Lung (tissue), 12 donors: ENCODE results near the gene RMC1. TPM values are rescaled to one million over a fixed set of nuclear protein-coding genes. Genes with fewer than 3 reads are reported as not detected.
"Not testable (repeated sequence)": the region's sequence is repeated elsewhere in the genome, so short reads cannot be mapped to it uniquely, and the experiment has no call there.

Experiments
- ATAC-seq: fragments of 200-7000 bp; cut with Tn5 transposase; one replicate; pipeline ENCODE4 v1.9.1; 2020; ENCODE audit warnings: moderate number of reproducible peaks; ENCODE audit not compliant: insufficient read depth, low FRiP score
- DNase-seq, 3 donors: peaks; one replicate each; pipeline ENCODE4 v3.0.0-alpha.2; 2013 to 2017
- H3K27ac ChIP-seq, 2 donors: one replicate each; pipeline ENCODE4 v1.5.1; 2013; ENCODE audit warnings: mild to moderate bottlenecking in 2 of 2, moderate library complexity in 2 of 2, control low read depth in 1 of 2, inconsistent platforms in 1 of 2, low read depth in 1 of 2, low read length in 1 of 2
- H3K27me3 ChIP-seq, 3 donors: one replicate each; pipeline ENCODE4 v1.5.1; 2013; ENCODE audit warnings: low read length in 2 of 3; ENCODE audit not compliant: control insufficient read depth in 3 of 3, insufficient read depth in 3 of 3
- H3K36me3 ChIP-seq, 4 donors: one replicate each; pipeline ENCODE4 v1.5.1; 2013; ENCODE audit warnings: low read length in 4 of 4, mild to moderate bottlenecking in 1 of 4, moderate library complexity in 1 of 4; ENCODE audit not compliant: control insufficient read depth in 4 of 4, insufficient read depth in 4 of 4
- H3K4me1 ChIP-seq, 5 donors: one replicate each; pipeline ENCODE4 v1.5.1; 2013; ENCODE audit warnings: low read length in 5 of 5, mild to moderate bottlenecking in 2 of 5, moderate library complexity in 1 of 5; ENCODE audit not compliant: control insufficient read depth in 5 of 5, insufficient read depth in 5 of 5
- H3K4me3 ChIP-seq: one replicate; pipeline ENCODE4 v1.5.1; 2013; ENCODE audit warnings: mild to moderate bottlenecking, control low read depth, moderate library complexity
- H3K9ac ChIP-seq, 2 donors: one replicate each; pipeline ENCODE4 v1.5.1; 2013; ENCODE audit warnings: low read length in 2 of 2, control low read depth in 1 of 2; ENCODE audit not compliant: insufficient read depth in 1 of 2
- H3K9me3 ChIP-seq, 4 donors: one replicate each; pipeline ENCODE4 v1.5.1; 2013; ENCODE audit warnings: low read length in 3 of 4, mild to moderate bottlenecking in 1 of 4, moderate library complexity in 1 of 4; ENCODE audit not compliant: control insufficient read depth in 4 of 4, insufficient read depth in 3 of 4
- CTCF ChIP-seq: IDR thresholded peaks from 2 replicates; pipeline ENCODE4 v1.5.1; 2012; ENCODE audit warnings: mild to moderate bottlenecking; ENCODE audit errors: control extremely low read depth, extremely low read depth
- WGBS, 2 donors: extraction: QIAGEN DNeasy Blood & Tissue Kit; methylation state at CpG; one replicate each; pipeline ENCODE4 v1.1.7; 2013; 5-methylcytosine and 5-hydroxymethylcytosine counted together
- polyA plus RNA-seq, 2 donors: library from polyadenylated mRNA; stranded (reverse); fragments of 200-250 nt; gene quantifications; one replicate each; pipeline ENCODE4 v1.2.1, GENCODE V29; 2013
- total RNA-seq, 2 donors: library from RNA; depleted of rRNA in 1 of 2; stranded (reverse); fragments of >200 nt in 1 of 2; gene quantifications; one replicate each; pipeline ENCODE4 v1.2.1, GENCODE V29; 2014 to 2021
- donor health status: control.
- donor health status: control.
- donor health status: Bipolar disorder and iron deficiency.
- donor health status: healthy.
- donor health status: DM: yes; HTN: yes; CAD: no.

Gene RMC1
- total and polyA plus RNA-seq, 4 donors: 28.2 to 71.3 (median 32.2) TPM

- Histone ChIP-seq H3K36me3 (peaks cover 0 to 21% (median 10%) of the 10 kb centered on the region in 4 donors), H3K4me1 (peaks cover 0 to 20% (median 6%) of the 10 kb centered on the region in 5 donors), H3K9ac (no peak overlapping the region), H3K27ac (peak overlapping the region in 1 of 2 donors; percentile 89), H3K9me3 (no peaks in the 10 kb centered on the region), H3K27me3 (no peaks in the 10 kb centered on the region), H3K4me3 (no peak overlapping the region)
- no peak for TF ChIP-seq CTCF
- ATAC-seq (no peak), DNase-seq (peak in 2 of 3 donors; percentile 21 to 42)
- WGBS, 2 donors: 56 to 73% methylated on average over 5 of the region's 5 CpGs
Measured at GRCh38 chr18:23574611-23575308, 71.4 kb downstream of the RMC1 start.

DNA sequence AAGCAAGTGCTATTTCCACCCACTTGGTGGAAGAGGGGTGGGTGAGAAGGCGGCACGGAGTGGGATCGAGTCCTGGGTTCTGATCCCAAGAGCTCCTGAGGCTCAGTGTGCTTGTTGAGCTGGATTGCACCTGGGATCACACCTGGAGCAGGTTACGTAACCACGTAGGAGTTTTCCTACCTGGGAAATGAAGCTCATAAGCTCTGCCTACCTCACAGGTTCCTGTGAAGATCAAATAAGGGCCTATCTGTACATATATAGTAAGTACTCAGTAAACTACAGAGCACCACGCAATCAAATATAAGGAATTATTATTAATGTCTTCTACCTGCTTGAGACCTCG lies 72.0 kb downstream of the RMC1 start:
- ATAC-seq (no peak), DNase-seq (no peak)
- H3K36me3 ChIP-seq: peaks cover 0 to 19% (median 9%) of the 10 kb centered on the region in 4 donors

GRCh38 chr18:23577521-23577920 lies 74.2 kb downstream of the RMC1 start:
- DNase-seq, H3K27me3 ChIP-seq, H3K27ac ChIP-seq, H3K4me3 ChIP-seq, ATAC-seq, H3K9me3 ChIP-seq, H3K9ac ChIP-seq: not testable (repeated sequence)
- WGBS, 2 donors: 96 to 97% methylated on average over 15 to 24 of the region's 24 CpGs
- Histone ChIP-seq H3K4me1 (peaks cover 0 to 20% (median 10%) of the 10 kb centered on the region in 5 donors), H3K36me3 (peaks cover 0 to 12% (median 6%) of the 10 kb centered on the region in 4 donors)

More for the DNA sequence above, 72.0 kb downstream of the RMC1 start:
- Histone ChIP-seq H3K27me3 (no peaks in the 10 kb centered on the region), H3K27ac (peak overlapping the region in 1 of 2 donors; percentile 64), H3K4me1 (peaks cover 0 to 20% (median 6%) of the 10 kb centered on the region in 5 donors), H3K9ac (no peak overlapping the region), H3K9me3 (no peaks in the 10 kb centered on the region), H3K4me3 (no peak overlapping the region)
- no peak for TF ChIP-seq CTCF
- WGBS, 2 donors: 80 to 89% methylated on average over 7 of the region's 7 CpGs

GRCh38 chr18:23578067-23578701 lies 74.9 kb downstream of the RMC1 start:
- Histone ChIP-seq H3K9ac (no peak overlapping the region), H3K4me1 (peaks cover 0 to 23% (median 10%) of the 10 kb centered on the region in 5 donors), H3K36me3 (peaks cover 0 to 9% (median 4%) of the 10 kb centered on the region in 4 donors), H3K4me3 (no peak overlapping the region), H3K27ac (no peak overlapping the region), H3K9me3 (no peaks in the 10 kb centered on the region), H3K27me3 (no peaks in the 10 kb centered on the region)
- DNase-seq (no peak), ATAC-seq (no peak)
- TF ChIP-seq CTCF: no peak
- WGBS, 2 donors: 83 to 88% methylated on average over 6 of the region's 6 CpGs
